IMR-90 (cell line): Measurements from ENCODE around the gene NEUROG3.

Experiments used
- CEBPB ChIP-seq: IDR thresholded peaks from 2 replicates; pipeline ENCODE4 v1.6.1; 2012; ENCODE audit warnings: low read depth, low read length, improper control_type of control experiment
- CHD1 ChIP-seq: IDR thresholded peaks from 2 replicates; pipeline ENCODE4 v1.6.1; 2012; ENCODE audit warnings: low read depth, low read length, improper control_type of control experiment
- ELK1 ChIP-seq: fragments of 150-350 bp; IDR thresholded peaks from 2 replicates; pipeline ENCODE4 v1.6.1; 2016; ENCODE audit warnings: low read depth, mild to moderate bottlenecking, low read length, moderate library complexity, borderline replicate concordance
- MAFK ChIP-seq: IDR thresholded peaks from 2 replicates; pipeline ENCODE4 v1.6.1; 2012; ENCODE audit warnings: low read depth, low read length, improper control_type of control experiment
- MAZ ChIP-seq: IDR thresholded peaks from 2 replicates; pipeline ENCODE4 v1.6.1; 2012; ENCODE audit warnings: low read depth, mild to moderate bottlenecking, low read length, improper control_type of control experiment, moderate library complexity, borderline replicate concordance
- NFE2L2 ChIP-seq: fragments of 150-350 bp; IDR thresholded peaks from 2 replicates; pipeline ENCODE4 v1.6.1; 2016; ENCODE audit warnings: low read depth, mild to moderate bottlenecking, low read length
- POLR2A ChIP-seq: IDR thresholded peaks from 2 replicates; pipeline ENCODE4 v1.6.1; 2012; ENCODE audit warnings: mild to moderate bottlenecking, low read depth, low read length
- RAD21 ChIP-seq: IDR thresholded peaks from 2 replicates; pipeline ENCODE4 v1.6.1; 2012; ENCODE audit warnings: low read length, improper control_type of control experiment
- RFX5 ChIP-seq: IDR thresholded peaks from 2 replicates; pipeline ENCODE4 v1.8.0; 2012; ENCODE audit warnings: low read depth, mild to moderate bottlenecking, low read length, moderate library complexity
- USF2 ChIP-seq: fragments of 150-350 bp; IDR thresholded peaks from 2 replicates; pipeline ENCODE4 v1.6.1; 2017; ENCODE audit warnings: mild to moderate bottlenecking, antibody characterized with exemption, low read length, low read depth
- TF ChIP-seq, protein P1 (sequence below): conservative IDR thresholded peaks from 2 replicates; pipeline ENCODE4 v1.5.1; 2012; ENCODE audit warnings: mild to moderate bottlenecking, low read depth, low read length, improper control_type of control experiment

DNA sequence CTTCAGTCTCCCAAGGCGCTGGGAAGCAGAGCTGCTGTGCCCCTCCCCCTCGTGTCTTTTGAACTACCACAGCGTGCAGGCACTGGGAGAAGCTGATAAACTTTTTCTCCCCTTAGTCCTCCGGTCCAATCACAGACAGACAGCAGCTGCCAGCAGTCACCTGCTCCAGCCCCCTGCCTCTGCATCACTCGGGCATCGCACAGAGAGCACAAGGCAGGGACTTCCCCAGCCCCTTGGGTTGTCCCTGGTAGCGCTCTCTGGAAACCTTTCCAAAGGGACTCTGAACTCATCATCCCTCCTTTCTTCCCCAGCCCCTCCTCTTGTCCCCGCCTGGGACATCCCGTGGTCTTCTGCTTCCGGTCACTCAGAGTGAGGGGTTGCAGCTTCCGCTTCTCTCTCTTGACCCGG, 1.4 kb upstream of the NEUROG3 start:
- TF ChIP-seq POLR2A (no peak), USF2 (no peak), NFE2L2 (no peak), ELK1 (no peak), CEBPB (no peak), MAFK (no peak), CHD1 (no peak), MAZ (no peak), RFX5 (no peak), RAD21 (no peak)
- TF ChIP-seq, protein P1, sequence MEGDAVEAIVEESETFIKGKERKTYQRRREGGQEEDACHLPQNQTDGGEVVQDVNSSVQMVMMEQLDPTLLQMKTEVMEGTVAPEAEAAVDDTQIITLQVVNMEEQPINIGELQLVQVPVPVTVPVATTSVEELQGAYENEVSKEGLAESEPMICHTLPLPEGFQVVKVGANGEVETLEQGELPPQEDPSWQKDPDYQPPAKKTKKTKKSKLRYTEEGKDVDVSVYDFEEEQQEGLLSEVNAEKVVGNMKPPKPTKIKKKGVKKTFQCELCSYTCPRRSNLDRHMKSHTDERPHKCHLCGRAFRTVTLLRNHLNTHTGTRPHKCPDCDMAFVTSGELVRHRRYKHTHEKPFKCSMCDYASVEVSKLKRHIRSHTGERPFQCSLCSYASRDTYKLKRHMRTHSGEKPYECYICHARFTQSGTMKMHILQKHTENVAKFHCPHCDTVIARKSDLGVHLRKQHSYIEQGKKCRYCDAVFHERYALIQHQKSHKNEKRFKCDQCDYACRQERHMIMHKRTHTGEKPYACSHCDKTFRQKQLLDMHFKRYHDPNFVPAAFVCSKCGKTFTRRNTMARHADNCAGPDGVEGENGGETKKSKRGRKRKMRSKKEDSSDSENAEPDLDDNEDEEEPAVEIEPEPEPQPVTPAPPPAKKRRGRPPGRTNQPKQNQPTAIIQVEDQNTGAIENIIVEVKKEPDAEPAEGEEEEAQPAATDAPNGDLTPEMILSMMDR, result no peak
